Cerebellar cortex (tissue), 1 donor: ENCODE results near the gene HS2ST1.
A peak's percentile ranks its signal among the peaks of the same experiment; 100 is the strongest.
"Not testable (repeated sequence)": the region's sequence is repeated elsewhere in the genome, so short reads cannot be mapped to it uniquely, and the experiment has no call there.

Source experiments
- DNase-seq: peaks from one replicate; pipeline ENCODE4 v3.0.0-alpha.2; 2015; ENCODE audit warnings: low spot score

Gene HS2ST1

DNA sequence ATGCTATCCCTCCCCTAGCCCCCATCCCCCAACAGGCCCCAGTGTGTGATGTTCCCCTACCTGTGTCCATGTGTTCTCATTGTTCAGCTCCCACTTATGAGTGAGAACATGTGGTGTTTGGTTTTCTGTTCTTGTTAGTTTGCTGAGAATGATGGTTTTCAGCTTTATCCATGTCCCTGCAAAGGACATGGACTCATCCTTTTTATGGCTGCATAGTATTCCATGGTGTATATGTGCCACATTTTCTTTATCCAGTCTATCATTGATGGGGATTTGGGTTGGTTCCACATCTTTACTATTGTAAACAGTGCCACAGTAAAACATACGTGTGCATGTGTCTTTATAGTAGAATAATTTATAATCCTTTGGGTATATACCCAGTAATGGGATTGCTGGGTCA, 152.3 kb downstream of the HS2ST1 start:
- DNase-seq, result not testable (repeated sequence)

DNA sequence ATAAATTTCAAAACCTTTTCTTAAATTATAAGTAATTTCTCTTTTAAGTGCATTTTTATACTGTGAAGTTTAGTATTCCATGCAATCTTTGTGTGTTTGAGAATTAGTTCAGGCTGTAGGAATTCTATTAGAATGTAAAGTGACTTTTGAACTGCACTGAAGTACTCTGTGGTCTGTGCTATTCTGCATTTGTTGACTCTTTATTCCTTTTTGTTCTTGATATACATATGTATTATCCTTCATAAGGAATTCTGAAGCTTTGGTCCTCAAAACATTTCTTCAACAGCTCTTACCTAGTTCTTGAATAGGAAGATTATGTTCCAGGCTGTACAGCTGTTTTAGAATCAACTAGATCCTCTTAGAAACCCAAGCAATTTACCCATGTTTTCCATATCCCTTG, 158.0 kb downstream of the HS2ST1 start:
- DNase-seq, result no peak

DNA sequence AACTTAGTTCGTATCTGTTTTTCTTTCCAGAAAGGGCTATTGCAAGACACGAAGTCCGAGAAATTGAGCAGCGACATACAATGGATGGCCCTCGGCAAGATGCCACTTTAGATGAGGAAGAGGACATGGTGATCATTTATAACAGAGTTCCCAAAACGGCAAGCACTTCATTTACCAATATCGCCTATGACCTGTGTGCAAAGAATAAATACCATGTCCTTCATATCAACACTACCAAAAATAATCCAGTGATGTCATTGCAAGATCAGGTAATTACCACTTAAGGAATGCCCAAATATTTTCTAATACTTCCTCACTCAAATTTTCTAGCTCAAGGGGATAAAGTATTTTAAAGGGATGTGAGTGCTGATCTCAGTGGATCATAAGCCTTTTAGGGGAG, 158.5 kb downstream of the HS2ST1 start:
- DNase-seq, result no peak

DNA sequence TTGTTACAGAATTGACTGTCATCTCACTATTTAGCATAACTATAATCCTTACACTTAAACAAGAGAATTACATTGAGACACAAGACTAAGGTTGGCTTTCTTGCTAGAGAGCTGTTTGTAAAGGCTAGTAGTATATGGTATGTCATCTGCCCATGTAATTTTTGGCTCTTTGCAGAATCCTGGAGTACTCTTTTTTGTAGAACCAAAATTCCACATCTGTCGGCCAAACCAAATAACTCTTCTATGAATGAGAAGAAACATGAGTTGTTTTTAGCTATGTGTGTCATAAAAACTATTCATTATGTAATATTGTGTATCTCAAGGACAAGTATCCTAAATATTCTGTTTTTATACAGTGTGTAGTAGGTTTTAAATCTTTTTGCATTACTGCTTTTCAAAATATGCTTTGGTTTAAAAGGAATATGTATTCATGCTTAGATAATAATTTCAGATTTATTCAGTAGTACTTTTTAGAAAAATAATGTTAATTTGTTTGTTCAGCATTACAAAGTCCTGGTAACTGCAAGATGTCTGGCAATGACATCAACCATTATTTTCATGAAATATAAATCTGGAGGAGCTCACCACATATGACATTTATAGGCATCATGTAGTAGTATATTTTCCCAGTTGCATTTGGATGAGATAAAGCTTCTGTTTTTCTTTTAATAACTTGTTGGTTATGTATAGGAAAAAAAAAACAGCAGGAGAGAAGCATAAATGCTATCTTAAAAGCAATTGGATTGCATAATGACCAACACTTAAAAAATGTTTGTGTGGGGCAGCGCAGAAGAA, 159.8 kb downstream of the HS2ST1 start:
- DNase-seq, result no peak

DNA sequence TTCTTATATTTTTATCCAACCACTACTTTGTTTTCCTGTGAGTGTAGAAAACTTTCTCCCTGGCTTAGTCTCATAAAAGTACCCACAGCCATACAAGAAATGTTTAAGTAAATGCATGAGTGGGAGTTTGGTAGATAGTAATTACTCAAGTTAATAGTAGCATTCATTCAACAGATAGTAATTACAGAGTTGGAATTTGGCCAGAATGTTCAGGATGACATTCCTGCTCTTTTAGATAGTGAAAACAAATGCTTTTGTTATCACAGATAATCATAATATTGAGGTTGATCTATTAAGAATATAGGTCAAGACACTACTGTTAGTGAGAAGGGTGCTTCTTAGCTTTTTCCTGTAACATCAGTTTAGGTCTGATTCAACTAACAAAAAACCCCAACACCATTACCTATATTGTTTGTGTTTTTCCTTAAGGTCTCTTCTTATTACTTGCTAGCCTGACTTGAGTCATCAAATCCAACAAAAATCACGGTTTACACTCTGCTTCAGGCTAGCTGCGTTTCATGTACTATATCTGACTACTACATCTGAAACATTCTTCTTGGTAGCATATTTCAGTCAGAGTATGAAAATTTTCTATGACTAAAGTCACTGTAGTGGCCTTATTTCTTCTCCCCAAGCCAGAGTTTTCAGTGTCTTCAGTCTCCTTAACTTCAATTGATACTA, 163.7 kb downstream of the HS2ST1 start:
- DNase-seq, result no peak

DNA sequence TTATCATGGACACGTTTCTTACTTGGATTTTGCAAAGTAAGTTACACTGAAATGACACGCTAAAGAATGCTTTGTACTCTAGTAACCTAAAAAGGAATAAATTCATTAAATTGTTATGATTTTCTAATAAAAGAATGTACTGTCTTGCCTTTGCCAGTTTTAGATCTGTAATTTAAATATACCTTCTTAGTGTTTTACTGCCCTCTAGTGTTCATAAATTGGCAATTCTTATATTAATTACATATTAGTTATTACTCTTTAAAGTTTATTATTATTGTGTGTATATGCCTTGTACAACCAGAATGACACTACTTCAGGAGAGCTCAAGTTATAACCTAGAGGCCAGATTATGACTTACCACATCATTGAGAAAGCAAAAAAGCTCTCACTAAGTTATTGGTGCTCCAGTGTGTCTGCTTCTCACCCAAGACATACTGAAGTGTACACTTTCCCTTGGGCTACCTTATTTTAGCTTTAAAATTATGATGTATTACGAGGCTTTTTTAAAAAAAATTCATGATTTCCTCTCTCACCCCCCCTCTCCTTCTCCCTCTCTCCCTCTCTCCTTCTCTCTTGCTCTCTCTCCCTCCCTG, 169.9 kb downstream of the HS2ST1 start:
- DNase-seq, result peak; percentile 52

DNA sequence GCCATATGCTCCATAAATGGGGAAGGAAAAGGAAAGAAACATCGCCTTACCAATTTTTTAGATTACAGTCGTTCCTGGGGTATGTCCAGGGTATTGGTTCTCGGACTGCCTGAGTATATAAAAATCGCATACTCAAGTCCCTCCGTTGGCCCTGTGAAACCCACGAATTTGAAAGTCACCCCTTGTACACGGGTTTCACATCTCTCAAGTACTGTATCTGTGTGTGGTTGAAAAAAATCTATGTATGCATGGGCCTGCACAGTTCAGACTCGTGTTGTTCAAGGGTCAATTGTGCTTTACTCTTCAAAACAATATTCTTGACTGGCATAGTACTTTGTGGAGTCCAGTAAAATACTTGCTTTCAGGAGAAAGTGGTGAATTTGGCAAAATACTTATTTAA, 171.7 kb downstream of the HS2ST1 start:
- no peak for DNase-seq

DNA sequence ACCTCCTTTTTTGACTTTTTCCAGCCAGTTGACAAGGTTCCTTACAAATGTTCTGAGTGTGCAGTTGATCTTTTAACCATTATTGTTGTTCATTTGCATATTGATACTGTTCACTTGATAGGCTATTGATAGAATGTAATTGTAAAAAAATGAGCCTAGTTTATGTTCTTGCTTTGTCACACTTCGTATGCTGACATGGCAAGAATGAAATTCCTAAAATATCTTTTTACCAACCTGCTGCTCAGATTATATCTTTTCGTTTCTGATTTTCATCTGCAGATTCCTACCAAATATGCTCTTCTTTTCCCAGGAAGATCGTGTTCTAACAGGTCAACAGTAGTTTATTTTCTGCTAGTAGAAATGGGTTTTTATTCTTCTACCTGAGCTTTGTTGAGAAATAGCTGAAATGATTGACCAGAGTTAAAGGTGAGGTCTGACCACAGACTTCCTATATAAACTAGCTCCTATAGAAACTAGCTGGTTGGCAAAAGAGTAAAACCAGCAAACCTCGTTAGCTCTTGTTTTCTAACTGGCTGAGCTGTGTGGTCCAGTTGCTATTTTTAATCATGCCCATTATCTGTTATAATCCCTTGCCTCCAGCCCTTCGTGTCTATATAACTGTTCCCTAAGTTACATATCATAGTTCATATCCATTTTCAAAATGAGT, 174.8 kb downstream of the HS2ST1 start:
- no peak for DNase-seq

DNA sequence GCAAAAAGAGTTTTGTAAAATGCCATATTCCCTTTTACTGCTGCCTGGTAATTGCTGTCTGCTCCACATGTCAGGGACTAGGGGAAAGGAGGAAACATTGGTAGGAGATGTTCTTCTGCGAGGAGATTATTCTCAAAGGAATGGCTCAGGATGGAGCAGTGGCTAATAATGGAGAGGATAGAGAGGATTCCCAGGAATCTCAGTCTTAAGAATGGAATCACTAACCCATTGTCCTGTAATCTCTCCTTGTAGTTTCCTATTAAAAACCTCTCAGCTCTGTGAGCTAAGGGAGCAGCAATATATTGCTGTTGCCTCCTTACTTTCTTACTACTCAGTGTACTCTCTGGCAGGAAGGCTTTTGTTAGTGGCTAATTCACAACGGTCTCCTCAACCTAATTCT, 175.4 kb downstream of the HS2ST1 start:
- DNase-seq, result no peak

DNA sequence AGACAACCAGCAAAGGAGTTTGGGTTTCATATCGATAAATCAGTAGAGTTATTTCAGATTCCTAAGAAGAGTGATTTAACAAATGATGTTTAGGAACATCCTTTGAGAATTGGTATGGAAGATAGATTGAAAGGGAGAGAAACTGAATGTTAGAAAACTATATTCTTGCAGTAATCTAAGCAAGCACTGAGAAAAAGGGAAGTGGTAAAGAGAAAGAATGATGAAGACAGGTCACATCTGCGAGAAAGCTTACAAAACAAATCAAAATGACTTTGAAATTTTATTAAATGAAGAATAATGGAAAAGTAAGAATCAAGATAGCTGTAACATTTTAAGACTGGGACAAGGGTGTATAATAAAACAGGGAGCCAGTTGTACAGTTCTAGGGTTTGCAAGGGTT, 177.0 kb downstream of the HS2ST1 start:
- no peak for DNase-seq

DNA sequence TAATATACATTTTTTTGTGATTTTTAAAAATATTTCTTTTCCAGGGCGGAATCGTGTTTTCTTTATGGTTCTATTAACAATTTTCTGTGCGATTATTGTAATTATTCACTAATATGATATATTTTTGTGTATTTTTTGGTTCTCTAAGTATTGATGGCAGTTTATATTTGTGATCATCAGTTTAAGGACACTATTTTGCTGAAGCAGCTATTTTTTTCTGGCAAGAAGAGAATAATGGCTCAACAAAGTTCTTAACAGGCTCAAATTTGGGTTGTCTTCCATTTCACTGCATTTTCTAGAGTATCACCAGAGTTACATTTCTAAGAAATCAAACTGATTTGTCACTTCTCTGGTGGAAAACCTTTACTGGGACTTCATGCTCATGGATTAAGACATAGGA, 178.4 kb downstream of the HS2ST1 start:
- DNase-seq, result no peak

DNA sequence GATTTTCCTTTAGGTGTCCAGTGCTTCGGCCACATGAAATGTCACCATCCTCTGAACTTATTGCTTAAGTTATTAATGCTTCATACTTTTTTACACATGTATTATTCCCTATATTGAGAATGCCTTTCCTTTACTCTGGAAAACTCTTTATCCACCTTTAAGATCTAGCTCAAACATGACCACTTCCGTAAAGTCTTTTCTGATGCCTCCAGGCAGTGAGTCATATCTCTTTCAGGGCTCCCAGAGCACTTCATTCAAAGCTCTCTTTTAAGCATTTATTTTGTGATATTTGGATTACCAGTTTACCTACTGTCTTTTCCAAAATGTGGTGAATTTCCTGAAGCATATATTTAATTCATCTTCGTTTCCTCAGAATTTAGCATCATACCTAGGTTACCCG, 178.9 kb downstream of the HS2ST1 start:
- DNase-seq, result no peak

DNA sequence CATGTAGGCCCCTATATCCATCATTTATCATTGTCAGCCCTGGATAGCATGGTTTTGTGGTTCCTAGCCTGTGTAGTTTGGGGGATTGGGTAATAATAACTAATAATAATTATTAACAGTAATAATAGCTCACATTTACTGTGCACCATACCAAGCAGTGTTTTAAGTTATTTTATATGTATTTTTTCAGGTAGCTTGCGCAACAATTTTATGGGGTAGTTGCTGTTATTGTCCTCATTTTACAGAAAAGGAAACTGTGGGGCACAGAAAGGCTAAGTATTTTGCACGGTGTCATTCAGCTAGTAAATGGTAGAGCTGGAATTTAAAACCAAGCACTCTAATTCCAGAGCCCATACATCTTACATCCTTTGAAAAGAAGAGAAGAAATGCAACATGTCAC, 179.8 kb downstream of the HS2ST1 start:
- DNase-seq, result no peak

DNA sequence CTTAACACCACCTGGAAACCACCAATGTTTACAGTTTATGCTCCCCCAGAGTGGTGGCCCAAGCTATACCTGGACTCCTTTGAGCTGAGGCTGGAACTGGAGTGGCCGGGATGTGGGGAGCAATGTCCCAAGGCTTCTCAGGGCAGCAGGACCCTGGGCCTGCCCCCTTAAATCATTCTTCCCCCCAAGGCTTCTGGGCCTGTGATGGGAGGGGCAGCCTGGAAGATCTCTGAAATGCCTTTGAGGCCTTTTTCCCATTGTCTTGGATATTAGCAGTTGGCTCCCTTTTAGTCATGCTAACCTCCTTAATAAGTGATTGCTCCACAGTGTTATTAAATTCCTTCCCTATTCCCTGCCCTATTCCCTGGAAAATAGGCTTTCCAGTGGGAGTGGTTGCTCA, 185.8 kb downstream of the HS2ST1 start:
- DNase-seq, result no peak

DNA sequence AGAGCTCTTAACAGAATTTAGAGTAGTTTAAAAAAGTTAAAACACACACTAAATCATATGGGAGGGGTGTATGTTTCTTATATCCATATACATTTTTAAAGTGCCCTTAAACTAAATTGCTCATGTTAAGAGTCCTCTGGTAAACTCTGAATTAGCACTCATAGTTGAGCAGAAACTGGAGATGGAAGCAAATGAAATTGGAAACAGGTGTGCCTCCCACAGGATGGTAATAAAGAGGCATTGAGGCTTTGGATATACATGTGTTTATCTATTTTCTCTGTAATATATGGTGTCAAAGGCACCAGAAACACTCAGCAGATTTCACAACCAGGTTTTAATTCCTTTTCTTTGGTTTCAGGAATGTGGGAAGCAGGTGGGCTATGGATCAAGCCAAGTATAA, 188.6 kb downstream of the HS2ST1 start:
- DNase-seq, result no peak

DNA sequence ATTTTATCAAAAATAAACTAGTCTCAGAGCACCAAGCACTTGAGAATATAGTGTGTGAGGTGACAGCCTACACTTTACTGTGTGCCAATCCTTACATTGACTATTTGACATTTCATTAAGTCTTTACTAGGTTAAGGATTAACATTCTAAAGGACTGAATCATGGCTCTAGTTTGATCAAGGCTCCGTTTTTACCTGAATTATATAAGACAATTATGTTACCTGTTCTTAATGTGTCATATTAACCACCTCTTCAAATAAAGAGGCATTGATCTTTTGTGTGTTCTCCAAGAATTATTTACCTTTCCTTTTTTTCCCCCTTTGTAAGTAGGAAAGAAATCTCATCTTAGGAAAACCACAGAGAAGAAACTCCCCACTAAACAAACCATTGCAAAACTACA, 189.7 kb downstream of the HS2ST1 start:
- no peak for DNase-seq

DNA sequence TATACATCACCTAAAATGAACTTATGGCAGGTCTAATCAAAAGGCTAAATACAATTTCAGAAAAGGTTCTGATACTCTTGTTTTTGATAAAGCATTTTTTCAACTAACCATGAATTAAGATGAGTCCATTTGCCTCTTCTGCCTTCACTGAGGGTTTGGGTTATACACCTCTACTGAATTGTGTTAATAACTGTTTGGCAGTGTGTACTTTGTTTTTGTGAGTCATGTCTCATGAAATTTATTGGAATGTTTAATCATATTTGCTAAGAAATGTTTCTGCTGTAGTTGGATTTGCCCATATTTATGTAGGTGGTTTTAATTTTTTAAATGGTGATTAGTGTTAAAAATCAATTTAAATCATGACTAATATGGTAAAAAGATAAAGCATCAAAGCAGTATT, 190.5 kb downstream of the HS2ST1 start:
- no peak for DNase-seq

DNA sequence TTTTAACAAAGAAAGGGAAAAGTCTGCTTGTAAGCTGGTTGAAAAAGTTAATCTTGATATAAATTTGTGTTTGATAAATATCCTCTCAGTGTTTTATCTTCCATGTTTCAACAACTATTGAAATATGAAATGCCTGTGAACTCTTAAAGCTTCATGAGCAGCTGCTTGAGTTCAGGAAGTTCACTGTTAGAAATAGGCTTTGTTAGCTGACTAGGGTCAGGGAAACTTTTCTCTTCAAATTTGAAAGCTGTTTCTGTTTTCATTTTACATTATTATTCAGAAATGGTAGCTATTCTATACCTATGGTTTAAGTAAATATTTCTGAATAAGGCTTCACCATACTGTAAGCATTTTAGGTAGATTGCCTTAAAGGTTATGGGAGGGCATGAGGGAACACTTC, 191.7 kb downstream of the HS2ST1 start:
- DNase-seq, result no peak

DNA sequence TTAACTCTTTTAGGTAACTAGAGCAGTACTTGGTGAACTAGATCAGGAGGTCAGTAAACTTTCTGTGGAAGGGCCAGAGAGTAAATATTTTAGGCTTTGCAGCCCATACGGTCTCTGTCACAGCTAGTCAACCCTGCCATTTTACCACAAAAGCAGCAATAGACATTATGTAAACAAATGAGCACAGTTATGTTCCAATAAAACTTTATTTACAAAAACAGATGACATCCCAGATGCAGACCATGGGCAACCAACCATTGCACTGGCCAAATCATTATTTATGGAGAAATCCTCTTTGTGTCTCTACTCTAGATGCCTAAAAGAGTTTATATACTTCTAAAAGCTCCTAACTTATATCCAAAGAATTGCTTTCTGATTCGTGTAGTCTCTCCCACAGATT, 192.4 kb downstream of the HS2ST1 start:
- DNase-seq, result no peak

DNA sequence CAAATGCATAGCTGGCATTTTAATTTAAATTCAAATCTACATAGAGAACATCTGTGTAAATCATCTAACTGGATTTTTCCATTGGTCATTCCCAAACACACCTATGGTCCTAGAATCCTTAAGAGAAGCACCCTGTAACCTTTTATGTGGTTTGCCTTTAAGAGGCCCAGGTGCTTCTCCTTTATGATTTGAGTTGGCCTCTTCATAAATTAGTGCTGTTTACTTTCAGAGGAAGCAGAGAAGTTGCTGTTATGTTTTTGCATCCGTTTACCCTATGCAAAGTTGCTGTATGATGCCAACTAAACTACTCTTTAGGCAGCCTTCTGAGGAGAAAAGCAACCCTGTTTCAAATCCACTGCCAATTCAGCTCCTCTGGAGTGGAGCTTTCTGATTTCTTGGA, 193.8 kb downstream of the HS2ST1 start:
- no peak for DNase-seq

DNA sequence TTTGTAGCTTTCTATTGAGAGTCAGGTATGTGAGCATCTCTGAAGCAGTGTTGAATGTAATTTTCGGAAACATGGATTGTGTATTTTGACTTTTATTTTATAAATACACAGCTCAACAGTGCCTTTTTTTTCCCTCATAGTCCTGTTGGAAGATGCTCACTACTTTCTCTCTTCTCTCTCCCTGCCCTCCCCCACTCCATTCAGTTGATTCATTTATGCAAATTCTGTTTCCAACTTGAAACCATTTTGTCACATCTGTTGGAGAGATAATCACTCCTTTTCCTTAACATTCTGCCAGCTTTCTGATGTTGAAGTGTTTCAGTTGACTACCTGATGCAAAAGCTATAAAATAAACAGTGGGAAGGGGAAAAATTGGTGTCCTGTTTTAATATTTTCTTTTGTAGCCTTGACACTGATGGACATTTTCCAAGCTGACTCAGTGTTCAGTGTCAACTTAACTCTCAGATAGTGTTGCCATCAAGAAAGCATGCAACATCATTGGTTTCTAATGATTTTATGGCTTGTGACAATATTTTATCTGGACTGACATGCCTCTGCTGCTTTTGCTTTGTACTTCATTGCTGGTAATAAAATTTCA, 194.5 kb downstream of the HS2ST1 start:
- no peak for DNase-seq

DNA sequence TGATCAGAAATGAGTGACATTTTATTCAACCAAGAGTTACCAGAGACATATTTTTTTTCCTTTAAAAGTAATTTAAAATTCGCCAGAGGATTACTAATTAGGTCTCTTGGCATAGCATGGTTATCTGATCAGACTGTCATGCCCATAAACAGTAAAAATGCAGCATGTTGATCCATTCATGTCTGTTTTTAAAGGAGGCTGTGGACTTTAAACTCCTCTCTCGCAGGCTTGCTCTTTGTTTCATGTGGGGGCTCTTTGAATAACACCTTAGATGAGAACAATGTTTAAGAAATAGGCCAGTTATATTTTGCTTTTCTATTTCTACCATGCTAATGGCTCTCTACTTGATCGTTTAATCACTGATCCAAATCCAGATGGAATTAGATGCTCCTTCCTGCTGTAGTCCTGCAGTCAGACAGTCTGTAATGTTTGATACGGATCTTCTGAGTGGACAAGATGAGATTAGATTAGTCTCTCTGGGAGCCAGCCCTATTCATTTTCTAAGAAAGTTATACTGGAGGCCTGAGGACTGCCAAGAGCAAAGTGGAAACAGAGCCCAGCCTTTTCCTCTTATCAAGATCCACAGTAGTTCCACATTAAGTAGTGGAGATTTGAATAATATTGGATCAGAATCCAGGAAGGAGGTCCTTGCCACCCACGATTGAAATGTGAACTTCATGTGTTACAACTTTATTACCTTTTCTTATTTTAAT, 197.4 kb downstream of the HS2ST1 start:
- no peak for DNase-seq
